Gastrocnemius medialis (tissue), 4 donors: ENCODE results near the gene CRYBG1.

ENCODE experiments used
- CTCF ChIP-seq, 5 experiments: fragments of 450-650 bp in 3 of 5; fragments of 200-600 bp in 2 of 5; sonication (generic) in 2 of 5; IDR thresholded peaks in 4 of 5; conservative IDR thresholded peaks in 1 of 5; 1 replicate in 4 of 5; 2 replicates in 1 of 5; pipeline ENCODE4 v1.5.1; 2016 to 2019; ENCODE audit warnings: antibody characterized with exemption in 5 of 5, mild to moderate bottlenecking in 3 of 5, moderate library complexity in 3 of 5
- POLR2A ChIP-seq, 2 donors: fragments of 450-650 bp; IDR thresholded peaks; one replicate each; pipeline ENCODE4 v1.6.1; 2017; ENCODE audit warnings: antibody characterized with exemption in 2 of 2, mild to moderate bottlenecking in 2 of 2, moderate library complexity in 2 of 2

DNA sequence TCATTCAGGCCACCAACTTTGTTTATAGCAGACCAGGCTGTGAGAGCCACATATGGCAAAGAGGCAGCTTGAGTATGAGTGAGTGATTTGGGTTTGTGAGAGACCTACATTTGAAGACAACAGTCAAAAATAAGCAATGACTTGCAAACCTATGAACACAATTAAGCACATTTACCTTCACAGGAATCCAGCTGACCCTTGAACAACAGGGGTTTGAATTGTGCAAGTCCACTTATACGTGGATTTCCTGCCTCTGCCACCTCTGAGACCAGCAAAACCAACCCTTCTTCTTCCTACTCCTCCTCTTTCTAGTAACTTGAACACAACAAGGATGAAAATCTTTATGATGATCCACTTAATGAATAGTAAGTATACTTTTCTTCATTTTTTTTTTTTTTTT, 258.7 kb downstream of the CRYBG1 start:
- TF ChIP-seq POLR2A (IDR thresholded peaks at IDR 0.05) (no peak), CTCF (IDR thresholded peaks at IDR 0.05 in 4 of 5, conservative IDR thresholded peaks at IDR 0.05 in 1 of 5) (no peak)
